PC-3 (cell line): ENCODE measurements around the gene COMMD3. TPM values are rescaled to one million over a fixed set of nuclear protein-coding genes. Genes with fewer than 3 reads are reported as not detected.

Experiments used
- ATAC-seq: fragments of 200-7000 bp; cut with Tn5 transposase; 2 replicates; pipeline ENCODE4 v1.9.1; 2020; ENCODE audit warnings: mild to moderate bottlenecking, moderate library complexity
- BruUV-seq: library from RNA; stranded (reverse); fragments of 400-500 nt; replicated peaks from 2 replicates; lab custom pipeline; 2021; lab: Mats Ljungman, UMichigan
- CTCF ChIA-PET: fragments of 300-600 bp; sonication (Branson Sonifier 250); formaldehyde crosslinking; loops from one replicate; lab custom pipeline; 2022; ENCODE audit warnings: antibody characterized with exemption; lab: Charles Lee
- POLR2A ChIA-PET: fragments of 300-600 bp; sonication (Branson Sonifier 250); formaldehyde crosslinking; loops from one replicate; lab custom pipeline; 2022; ENCODE audit warnings: antibody characterized with exemption; ENCODE audit not compliant: unreplicated experiment; lab: Charles Lee
- DNase-seq: peaks from one replicate; pipeline ENCODE4 v3.0.0-alpha.2; 2015
- H2AFZ ChIP-seq: fragments of 300-600 bp; sonication (generic); 2 replicates; pipeline ENCODE4 v1.6.0; 2016; ENCODE audit warnings: antibody characterized with exemption, low read length
- H3F3A ChIP-seq: fragments of 300-600 bp; sonication (generic); one replicate; pipeline ENCODE4 v1.6.0; 2017; ENCODE audit warnings: antibody characterized with exemption, low read length, control low read depth, mild to moderate bottlenecking; ENCODE audit not compliant: unreplicated experiment
- H3K27ac ChIP-seq: fragments of 300-600 bp; sonication (generic); 2 replicates; pipeline ENCODE4 v1.5.1; 2016; ENCODE audit warnings: mild to moderate bottlenecking, low read length
- H3K27me3 ChIP-seq: fragments of 300-600 bp; sonication (generic); 2 replicates; pipeline ENCODE4 v1.6.1; 2016; ENCODE audit warnings: low read length, mixed read lengths
- H3K36me3 ChIP-seq: fragments of 300-600 bp; sonication (generic); 2 replicates; pipeline ENCODE4 v1.6.1; 2016; ENCODE audit warnings: low read depth, mixed run types, low read length, mixed read lengths
- H3K4me1 ChIP-seq: fragments of 300-600 bp; sonication (generic); 2 replicates; pipeline ENCODE4 v1.5.1; 2016; ENCODE audit warnings: low read length; ENCODE audit not compliant: insufficient read depth
- H3K4me2 ChIP-seq: fragments of 300-600 bp; sonication (generic); 2 replicates; pipeline ENCODE4 v1.6.0; 2016; ENCODE audit warnings: low read length
- H3K4me3 ChIP-seq: fragments of 300-600 bp; sonication (generic); 2 replicates; pipeline ENCODE4 v1.5.1; 2016; ENCODE audit warnings: mild to moderate bottlenecking, low read length, mixed read lengths
- H3K79me2 ChIP-seq: fragments of 300-600 bp; sonication (generic); 2 replicates; pipeline ENCODE4 v1.6.1; 2017; ENCODE audit warnings: low read length, mixed read lengths
- H3K9ac ChIP-seq: fragments of 300-600 bp; sonication (generic); 2 replicates; pipeline ENCODE4 v1.6.0; 2016; ENCODE audit warnings: mild to moderate bottlenecking, low read length
- H3K9me2 ChIP-seq: fragments of 300-600 bp; sonication (generic); replicated peaks from 2 replicates; pipeline ENCODE4 v1.6.1; 2016; ENCODE audit warnings: mixed run types, low read length, mixed read lengths
- H3K9me3 ChIP-seq: fragments of 300-600 bp; sonication (generic); 2 replicates; pipeline ENCODE4 v1.6.1; 2016; ENCODE audit warnings: low read length, mixed read lengths
- H4K20me1 ChIP-seq: fragments of 300-600 bp; sonication (generic); 2 replicates; pipeline ENCODE4 v1.6.1; 2016; ENCODE audit warnings: low read length, mixed read lengths
- CTCF ChIP-seq: fragments of 300-600 bp; sonication (generic); conservative IDR thresholded peaks from 2 replicates; pipeline ENCODE4 v1.5.1; 2017; ENCODE audit warnings: antibody characterized with exemption, low read depth, mild to moderate bottlenecking, low read length
- EZH2 ChIP-seq: fragments of 300-600 bp; sonication (generic); IDR thresholded peaks from one replicate; pipeline ENCODE4 v1.6.1; 2017; ENCODE audit warnings: antibody characterized with exemption, mild to moderate bottlenecking, low read length; ENCODE audit not compliant: unreplicated experiment
- EZH2phosphoT487 ChIP-seq: fragments of 300-600 bp; sonication (generic); IDR thresholded peaks from 2 replicates; pipeline ENCODE4 v1.6.1; 2018; ENCODE audit warnings: mild to moderate bottlenecking, antibody characterized with exemption, low read length, borderline replicate concordance
- intact Hi-C: fragments of 100-400 bp; cut with micrococcal nuclease; formaldehyde crosslinking; loops from 2 replicates; pipeline ENCODE4 v1.9.0; 2023
- total RNA-seq: library from RNA; depleted of rRNA; stranded (reverse); fragments of >200 nt; gene quantifications from 2 replicates; pipeline ENCODE4 v1.2.3, GENCODE V29; 2014

COMMD3 gene
- total RNA-seq, 1 experiment from 2014 or later: 86.4 TPM

GRCh38 chr10:22364407-22365140, 48.4 kb downstream of the COMMD3 start:
- POLR2A ChIA-PET: no interaction called here

GRCh38 chr10:22365233-22365632, 49.0 kb downstream of the COMMD3 start:
- intact Hi-C loops: no loop called here
- Histone ChIP-seq H3K9me3 (no peaks in the 10 kb centered on the region), H4K20me1 (no peaks in the 10 kb centered on the region), H3F3A (no peaks in the 10 kb centered on the region), H3K27me3 (no peaks in the 10 kb centered on the region), H3K79me2 (no peaks in the 10 kb centered on the region), H3K4me3 (no peak overlapping the region), H3K9me2 (no peaks in the 10 kb centered on the region), H3K4me1 (no peaks in the 10 kb centered on the region), H3K4me2 (no peak overlapping the region), H3K36me3 (no peaks in the 10 kb centered on the region), H3K27ac (no peak overlapping the region), H2AFZ (no peak overlapping the region), H3K9ac (no peak overlapping the region)
- BruUV-seq: no TSS peak
- TF ChIP-seq EZH2 (no peak), EZH2phosphoT487 (no peak), CTCF (no peak)
- ChIA-PET POLR2A (no interaction called here), CTCF (no interaction called here)
- DNase-seq: no peak
- no peak for ATAC-seq

More at GRCh38 chr10:22364407-22365140, 48.4 kb downstream of the COMMD3 start:
- Histone ChIP-seq H3K4me3 (no peak overlapping the region), H3K79me2 (no peaks in the 10 kb centered on the region), H4K20me1 (no peaks in the 10 kb centered on the region), H3K9ac (no peak overlapping the region), H3K4me2 (no peak overlapping the region), H2AFZ (no peak overlapping the region), H3K4me1 (no peaks in the 10 kb centered on the region), H3F3A (no peaks in the 10 kb centered on the region), H3K27me3 (no peaks in the 10 kb centered on the region), H3K27ac (no peak overlapping the region), H3K9me3 (no peaks in the 10 kb centered on the region), H3K36me3 (no peaks in the 10 kb centered on the region), H3K9me2 (no peaks in the 10 kb centered on the region)
- intact Hi-C loops: no loop called here
- DNase-seq (no peak), ATAC-seq (no peak)
- no TSS peak for BruUV-seq
- CTCF ChIA-PET: no interaction called here
- TF ChIP-seq EZH2phosphoT487 (no peak), EZH2 (no peak), CTCF (no peak)
